AG04449 (cell line): ENCODE data around the gene VMAC.

Experiments used
- CTCF ChIA-PET: fragments of 350-600 bp; formaldehyde crosslinking; extraction: SDS; loops from one replicate; lab custom pipeline; 2021; ENCODE audit warnings: antibody characterized with exemption; lab: Yijun Ruan, JAX
- POLR2A ChIA-PET: fragments of 400-600, 350-600 bp; formaldehyde crosslinking; extraction: SDS; loops from one replicate; lab custom pipeline; 2020; ENCODE audit warnings: antibody characterized with exemption, inconsistent platforms; lab: Yijun Ruan, JAX
- DNase-seq: peaks from one replicate; pipeline ENCODE4 v3.0.0-alpha.2; 2010; ENCODE audit warnings: low read depth, low spot score
- H3K4me3 ChIP-seq: 2 replicates; pipeline ENCODE4 v1.5.1; 2011; ENCODE audit warnings: low read depth, mild to moderate bottlenecking, control low read depth, low read length
- CTCF ChIP-seq: IDR thresholded peaks from one replicate; pipeline ENCODE4 v1.5.1; 2011; ENCODE audit warnings: mild to moderate bottlenecking, moderate library complexity, low read length, control low read depth, inconsistent platforms; ENCODE audit not compliant: insufficient read depth; ENCODE audit errors: missing control alignments

Gene VMAC

GRCh38 chr19:5935473-5936291 lies 31.0 kb downstream of the VMAC start:
- no peak for TF ChIP-seq CTCF
- ChIA-PET POLR2A (interaction anchor here (0.6 kb wide), 1 partner anchor 108 kb away, joined by 4 read pairs; no protein-coding TSS in a partner anchor), CTCF (interaction anchor here (1.0 to 7.1 kb wide), 5 partner anchors 16 to 132 kb away, joined by 3 to 57 read pairs (median 4); no protein-coding TSS in a partner anchor)

GRCh38 chr19:5936292-5936592 lies 31.6 kb downstream of the VMAC start:
- no peak for TF ChIP-seq CTCF
- no peak overlapping the region for H3K4me3 ChIP-seq
- CTCF ChIA-PET = interaction anchor here (1.0 to 7.1 kb wide), 4 partner anchors 33 to 132 kb away, joined by 3 to 57 read pairs (median 6); no protein-coding TSS in a partner anchor
- no peak for DNase-seq
- POLR2A ChIA-PET = interaction anchor here (0.6 kb wide), 1 partner anchor 108 kb away, joined by 4 read pairs; no protein-coding TSS in a partner anchor

More at GRCh38 chr19:5935473-5936291, 31.0 kb downstream of the VMAC start:
- DNase-seq = no peak
- H3K4me3 ChIP-seq = no peak overlapping the region

- no peak for TF ChIP-seq CTCF
- no peak for DNase-seq
- ChIA-PET POLR2A (no interaction called here), CTCF (interaction anchor here (0.9 to 7.1 kb wide), 3 partner anchors 16 to 134 kb away, joined by 3 to 57 read pairs (median 4); no protein-coding TSS in a partner anchor)
- no peak overlapping the region for H3K4me3 ChIP-seq
Observed at GRCh38 chr19:5937550-5937949, 32.9 kb downstream of the VMAC start.

- ChIA-PET POLR2A (no interaction called here), CTCF (interaction anchor here (3.9 to 7.1 kb wide), 2 partner anchors 27 to 28 kb away, joined by 20 to 57 read pairs; no protein-coding TSS in a partner anchor)
- no peak overlapping the region for H3K4me3 ChIP-seq
- no peak for DNase-seq
- no peak for TF ChIP-seq CTCF
Observed at GRCh38 chr19:5940260-5941208, 35.9 kb downstream of the VMAC start.

- no peak overlapping the region for H3K4me3 ChIP-seq
- ChIA-PET CTCF (interaction anchor here (1.5 to 3.9 kb wide), 2 partner anchors 26 to 137 kb away, joined by 3 to 20 read pairs; no protein-coding TSS in a partner anchor), POLR2A (no interaction called here)
- no peak for DNase-seq
- no peak for TF ChIP-seq CTCF
Observed at GRCh38 chr19:5941673-5942072, 37.0 kb downstream of the VMAC start.
